Measurements from ENCODE around the gene PDAP1. TPM values are rescaled to one million over a fixed set of nuclear protein-coding genes. Genes with fewer than 3 reads are reported as not detected.

PDAP1 gene
- total RNA-seq, 1 donor from 2014 or later: 91.2 TPM

- peak within 1 kb of the TSS; percentile 81 for H3K27ac Mint-ChIP-seq (ENCODE audit: unreplicated experiment)
These were observed 34.0 kb downstream of the PDAP1 start, which contains the start of gene ARPC1B for GRCh38 chr7:99374111-99375064. ARPC1B (plus strand) TSS chr7:99374730; CDS start chr7:99385715, 10,985 bp downstream.

GRCh38 chr7:99373091-99374066, 35.0 kb downstream of the PDAP1 start:
- TF ChIP-seq CTCF (IDR thresholded peaks at IDR 0.05): no peak
- no peak for DNase-seq (ENCODE audit: low spot score)
- H3K36me3 Mint-ChIP-seq (ENCODE audit: low read depth): peaks cover 1% of the 10 kb centered on the region
- H3K27ac Mint-ChIP-seq (ENCODE audit: unreplicated experiment): peak overlapping the region; percentile 49
- H3K4me3 Mint-ChIP-seq (ENCODE audit: unreplicated experiment): peak overlapping the region; percentile 63
- H3K4me1 Mint-ChIP-seq (ENCODE audit: low read depth): peaks cover 38% of the 10 kb centered on the region
- no peaks in the 10 kb centered on the region for H3K27me3 Mint-ChIP-seq (ENCODE audit: low read depth)
- H3K9me3 Mint-ChIP-seq (ENCODE audit: low read depth): no peaks in the 10 kb centered on the region

More at GRCh38 chr7:99374111-99375064, 34.0 kb downstream of the PDAP1 start, which contains the start of gene ARPC1B:
- Mint-ChIP-seq H3K4me1 (ENCODE audit: low read depth) (peaks cover 36% of the 10 kb centered on the region), H3K27me3 (ENCODE audit: low read depth) (no peaks in the 10 kb centered on the region), H3K36me3 (ENCODE audit: low read depth) (peaks cover 4% of the 10 kb centered on the region), H3K9me3 (ENCODE audit: low read depth) (no peaks in the 10 kb centered on the region), H3K4me3 (ENCODE audit: unreplicated experiment) (peak within 1 kb of the TSS; percentile 68)
- no peak for TF ChIP-seq CTCF (IDR thresholded peaks at IDR 0.05)
- no peak for DNase-seq (ENCODE audit: low spot score)

GRCh38 chr7:99372275-99373090, 35.9 kb downstream of the PDAP1 start:
- H3K9me3 Mint-ChIP-seq (ENCODE audit: low read depth): no peaks in the 10 kb centered on the region
- peak overlapping the region; percentile 87 for H3K27ac Mint-ChIP-seq (ENCODE audit: unreplicated experiment)
- peak overlapping the region; percentile 43 for H3K4me3 Mint-ChIP-seq (ENCODE audit: unreplicated experiment)
- no peak for TF ChIP-seq CTCF (IDR thresholded peaks at IDR 0.05)
- no peaks in the 10 kb centered on the region for H3K36me3 Mint-ChIP-seq (ENCODE audit: low read depth)
- DNase-seq (ENCODE audit: low spot score): no peak
- no peaks in the 10 kb centered on the region for H3K27me3 Mint-ChIP-seq (ENCODE audit: low read depth)
- peaks cover 36% of the 10 kb centered on the region for H3K4me1 Mint-ChIP-seq (ENCODE audit: low read depth)

GRCh38 chr7:99371376-99371920, 36.9 kb downstream of the PDAP1 start:
- no peak for TF ChIP-seq CTCF (IDR thresholded peaks at IDR 0.05)
- Mint-ChIP-seq H3K36me3 (ENCODE audit: low read depth) (peaks cover 4% of the 10 kb centered on the region), H3K27me3 (ENCODE audit: low read depth) (no peaks in the 10 kb centered on the region), H3K9me3 (ENCODE audit: low read depth) (no peaks in the 10 kb centered on the region), H3K4me3 (ENCODE audit: unreplicated experiment) (no peak overlapping the region), H3K27ac (ENCODE audit: unreplicated experiment) (no peak overlapping the region), H3K4me1 (ENCODE audit: low read depth) (peaks cover 36% of the 10 kb centered on the region)
- no peak for DNase-seq (ENCODE audit: low spot score)
